Esophagus squamous epithelium (tissue), 4 donors: ENCODE measurements around the gene RIPOR2.

ENCODE experiments used
- CTCF ChIP-seq, 6 experiments: fragments of 450-650 bp in 4 of 6; fragments of 200-600 bp in 2 of 6; sonication (generic) in 2 of 6; IDR thresholded peaks; one replicate each; pipeline ENCODE4 v1.5.1; 2016 to 2019; ENCODE audit warnings: antibody characterized with exemption in 6 of 6, mild to moderate bottlenecking in 4 of 6, moderate library complexity in 4 of 6
- POLR2A ChIP-seq, 4 donors: fragments of 450-650 bp; IDR thresholded peaks; one replicate each; pipeline ENCODE4 v1.6.1; 2017; ENCODE audit warnings: antibody characterized with exemption in 4 of 4, mild to moderate bottlenecking in 4 of 4, moderate library complexity in 3 of 4

GRCh38 chr6:24802271-24803059, 133.3 kb downstream of the RIPOR2 start:
- no peak for TF ChIP-seq CTCF (IDR thresholded peaks at IDR 0.05)
- TF ChIP-seq POLR2A (IDR thresholded peaks at IDR 0.05), result no peak
